Astrocyte (in vitro differentiated cells and primary cell): Measurements from ENCODE around the gene EPHB2. TPM values are rescaled to one million over a fixed set of nuclear protein-coding genes. Genes with fewer than 3 reads are reported as not detected.
A peak's percentile ranks its signal among the peaks of the same experiment; 100 is the strongest.

Experiments used
- DNase-seq: peaks from one replicate; pipeline ENCODE4 v3.0.0-alpha.2; 2010; ENCODE audit warnings: low read depth
- FAIRE-seq: peaks from 2 replicates; lab custom pipeline; 2011; peaks lifted over from hg19 to GRCh38; lab: Jason Lieb, UNC
- H2AFZ ChIP-seq: 2 replicates; pipeline ENCODE4 v1.6.0; 2012; ENCODE audit warnings: low read depth, low read length, inconsistent platforms
- H3K27ac ChIP-seq: 2 replicates; pipeline ENCODE4 v1.5.1; 2011; ENCODE audit warnings: low read depth, low read length, inconsistent platforms
- H3K27me3 ChIP-seq: 2 replicates; pipeline ENCODE4 v1.6.0; 2011; ENCODE audit warnings: low read length, inconsistent platforms; ENCODE audit not compliant: insufficient read depth
- H3K36me3 ChIP-seq: 2 replicates; pipeline ENCODE4 v1.5.1; 2011; ENCODE audit warnings: low read length, inconsistent platforms; ENCODE audit not compliant: insufficient read depth
- H3K4me1 ChIP-seq: 2 replicates; pipeline ENCODE4 v1.5.1; 2011; ENCODE audit warnings: low read length, inconsistent platforms; ENCODE audit not compliant: insufficient read depth
- H3K4me2 ChIP-seq: 2 replicates; pipeline ENCODE4 v1.6.0; 2012; ENCODE audit warnings: low read length, inconsistent platforms
- H3K4me3 ChIP-seq: 2 replicates; pipeline ENCODE4 v1.5.1; 2011; ENCODE audit warnings: low read depth, mild to moderate bottlenecking, low read length, inconsistent platforms; ENCODE audit not compliant: insufficient read depth
- H3K79me2 ChIP-seq: 2 replicates; pipeline ENCODE4 v1.6.0; 2012; ENCODE audit warnings: mild to moderate bottlenecking, low read length, inconsistent platforms; ENCODE audit not compliant: insufficient read depth
- H3K9ac ChIP-seq: 2 replicates; pipeline ENCODE4 v1.6.0; 2012; ENCODE audit warnings: mild to moderate bottlenecking, low read length, inconsistent platforms
- H3K9me3 ChIP-seq: 2 replicates; pipeline ENCODE4 v1.5.1; 2012; ENCODE audit warnings: low read depth, mild to moderate bottlenecking, low read length, inconsistent platforms; ENCODE audit not compliant: insufficient read depth
- H4K20me1 ChIP-seq: 2 replicates; pipeline ENCODE4 v1.6.0; 2012; ENCODE audit warnings: low read length, inconsistent platforms; ENCODE audit not compliant: insufficient read depth
- H3K27ac Mint-ChIP-seq: one replicate; pipeline ENCODE4 v1.8.0; 2021; ENCODE audit warnings: mild to moderate bottlenecking, mixed read lengths; ENCODE audit not compliant: unreplicated experiment
- H3K27me3 Mint-ChIP-seq: one replicate; pipeline ENCODE4 v1.8.0; 2021; ENCODE audit warnings: low read depth, mixed read lengths; ENCODE audit not compliant: unreplicated experiment
- H3K36me3 Mint-ChIP-seq: one replicate; pipeline ENCODE4 v1.8.0; 2021; ENCODE audit warnings: low read depth, mixed read lengths; ENCODE audit not compliant: unreplicated experiment
- H3K4me1 Mint-ChIP-seq: one replicate; pipeline ENCODE4 v1.8.0; 2021; ENCODE audit warnings: low read depth, mixed read lengths; ENCODE audit not compliant: unreplicated experiment
- H3K4me3 Mint-ChIP-seq: one replicate; pipeline ENCODE4 v1.8.0; 2021; ENCODE audit warnings: mild to moderate bottlenecking, moderate library complexity, mixed read lengths; ENCODE audit not compliant: unreplicated experiment
- H3K9me3 Mint-ChIP-seq: one replicate; pipeline ENCODE4 v1.8.0; 2021; ENCODE audit warnings: mild to moderate bottlenecking, mixed read lengths; ENCODE audit not compliant: unreplicated experiment
- CTCF ChIP-seq: IDR thresholded peaks from 2 replicates; pipeline ENCODE4 v1.5.1; 2011; ENCODE audit warnings: low read depth, mild to moderate bottlenecking, inconsistent platforms, low read length, moderate library complexity; ENCODE audit not compliant: insufficient read depth
- EZH2 ChIP-seq: IDR thresholded peaks from 2 replicates; pipeline ENCODE4 v1.6.1; 2012; ENCODE audit warnings: mild to moderate bottlenecking, low read length, inconsistent platforms; ENCODE audit not compliant: insufficient read depth
- total RNA-seq: library from RNA; stranded (reverse); gene quantifications from 2 replicates; pipeline ENCODE4 v1.2.1, GENCODE V29; 2021

EPHB2 gene
- total RNA-seq, 1 donor from 2014 or later = 8.4 TPM

- TF ChIP-seq CTCF (no peak), EZH2 (no peak)
- no peaks in the 10 kb centered on the region for H3K36me3 Mint-ChIP-seq
- H3K79me2 ChIP-seq = peaks cover 75% of the 10 kb centered on the region
- H3K9ac ChIP-seq = no peak overlapping the region
- H3K4me1 ChIP-seq = peaks cover 48% of the 10 kb centered on the region
- H3K4me3 ChIP-seq = no peak overlapping the region
- no peak overlapping the region for H3K4me3 Mint-ChIP-seq
- DNase-seq (no peak), FAIRE-seq (no peak)
- H2AFZ ChIP-seq = no peak overlapping the region
- H4K20me1 ChIP-seq = peaks cover 26% of the 10 kb centered on the region
- H3K4me1 Mint-ChIP-seq = peaks cover 16% of the 10 kb centered on the region
- H3K4me2 ChIP-seq = no peak overlapping the region
- H3K9me3 ChIP-seq = no peaks in the 10 kb centered on the region
- H3K27ac Mint-ChIP-seq = no peak overlapping the region
- no peaks in the 10 kb centered on the region for H3K27me3 ChIP-seq
- H3K9me3 Mint-ChIP-seq = no peaks in the 10 kb centered on the region
- H3K36me3 ChIP-seq = no peaks in the 10 kb centered on the region
- peaks cover 5% of the 10 kb centered on the region for H3K27me3 Mint-ChIP-seq
- no peak overlapping the region for H3K27ac ChIP-seq
Observed at GRCh38 chr1:22754824-22755223, 44.2 kb downstream of the EPHB2 start.

GRCh38 chr1:22755641-22756040 lies 45.0 kb downstream of the EPHB2 start:
- Mint-ChIP-seq H3K36me3 (no peaks in the 10 kb centered on the region), H3K27ac (no peak overlapping the region), H3K27me3 (peaks cover 5% of the 10 kb centered on the region), H3K4me1 (peaks cover 9% of the 10 kb centered on the region), H3K4me3 (no peak overlapping the region), H3K9me3 (no peaks in the 10 kb centered on the region)
- H3K27me3 ChIP-seq = no peaks in the 10 kb centered on the region
- H3K36me3 ChIP-seq = no peaks in the 10 kb centered on the region
- DNase-seq (no peak), FAIRE-seq (no peak)
- H3K9ac ChIP-seq = no peak overlapping the region
- H3K4me2 ChIP-seq = no peak overlapping the region
- no peak overlapping the region for H2AFZ ChIP-seq
- H3K79me2 ChIP-seq = peaks cover 83% of the 10 kb centered on the region
- peaks cover 34% of the 10 kb centered on the region for H4K20me1 ChIP-seq
- H3K9me3 ChIP-seq = no peaks in the 10 kb centered on the region
- H3K4me3 ChIP-seq = no peak overlapping the region
- TF ChIP-seq EZH2 (no peak), CTCF (no peak)
- no peak overlapping the region for H3K27ac ChIP-seq
- peaks cover 40% of the 10 kb centered on the region for H3K4me1 ChIP-seq

GRCh38 chr1:22756125-22756735 lies 45.6 kb downstream of the EPHB2 start:
- no peaks in the 10 kb centered on the region for H3K9me3 ChIP-seq
- peaks cover 34% of the 10 kb centered on the region for H3K4me1 ChIP-seq
- no peaks in the 10 kb centered on the region for H3K27me3 ChIP-seq
- H3K4me2 ChIP-seq = no peak overlapping the region
- Mint-ChIP-seq H3K36me3 (no peaks in the 10 kb centered on the region), H3K4me3 (no peak overlapping the region), H3K27me3 (peaks cover 8% of the 10 kb centered on the region), H3K27ac (no peak overlapping the region), H3K4me1 (peaks cover 6% of the 10 kb centered on the region), H3K9me3 (no peaks in the 10 kb centered on the region)
- DNase-seq = no peak
- H3K9ac ChIP-seq = peak overlapping the region; percentile 26
- H3K4me3 ChIP-seq = no peak overlapping the region
- peaks cover 39% of the 10 kb centered on the region for H4K20me1 ChIP-seq
- no peak overlapping the region for H3K27ac ChIP-seq
- TF ChIP-seq EZH2 = no peak
- no peak for TF ChIP-seq CTCF
- no peaks in the 10 kb centered on the region for H3K36me3 ChIP-seq
- H2AFZ ChIP-seq = no peak overlapping the region
- FAIRE-seq = no peak
- peaks cover 87% of the 10 kb centered on the region for H3K79me2 ChIP-seq
